ENCODE results near the gene SMURF2. TPM values are rescaled to one million over a fixed set of nuclear protein-coding genes. Genes with fewer than 3 reads are reported as not detected.

SMURF2 gene
- total and polyA plus RNA-seq, 9 of the 15 experiments (the other 6 are each of a cell fraction or from before 2014, with no cell fraction given), result 3.8 to 22.0 (median 14.8) TPM

GRCh38 chr17:64540118-64540776, 121.9 kb downstream of the SMURF2 start:
- peaks cover 0 to 15% of the 10 kb centered on the region in 2 experiments; a peak in 3 of 5 replicates for H3K4me1 ChIP-seq (replicated peaks in 1 of 2; ENCODE audit: control insufficient read depth in 2 of 2, insufficient read depth in 2 of 2, low read length in 2 of 2)
- no peak overlapping the region for H2AFZ ChIP-seq (ENCODE audit: low read depth, low read length)
- H3K79me2 ChIP-seq (ENCODE audit: control insufficient read depth, insufficient read depth, low read length), result no peaks in the 10 kb centered on the region
- ATAC-seq (no peak), DNase-seq (ENCODE audit: extremely low read depth in 1 of 4, low spot score in 3 of 4) (no peak), FAIRE-seq (no peak)
- no peak overlapping the region for H3K4me2 ChIP-seq (ENCODE audit: insufficient read depth, low read length)
- no peaks in the 10 kb centered on the region for H4K20me1 ChIP-seq (replicated peaks; ENCODE audit: control insufficient read depth, insufficient read depth, low read length)
- H3K4me3 ChIP-seq, result no peak overlapping the region
- no TSS peak for BruUV-seq (replicated peaks)
- H3K9me3 ChIP-seq (replicated peaks; ENCODE audit: control insufficient read depth, insufficient read depth, low read depth, low read length), result no peaks in the 10 kb centered on the region
- H3K27ac ChIP-seq (ENCODE audit: extremely low read depth, low read depth, low read length), result no peak overlapping the region
- no peaks in the 10 kb centered on the region for H3K9me1 ChIP-seq (ENCODE audit: control insufficient read depth, insufficient read depth, low read length)
- POLR2A ChIA-PET, result interaction anchor here (0.6 to 1.3 kb wide), 3 partner anchors 7 to 199 kb away, joined by 5 to 8 read pairs (median 5); no protein-coding TSS in a partner anchor
- in situ Hi-C loops (cut with MboI) (no loop called here), intact Hi-C loops (cut with micrococcal nuclease) (no loop called here)
- CTCF ChIA-PET (ENCODE audit: low intra/inter-chr PET ratio), result no interaction called here
- 94% methylated on average over 5 of the region's 5 CpGs for whole genome bisulfite sequencing (ENCODE audit: insufficient coverage, low coverage, missing lambda C conversion rate)
- H3K9ac ChIP-seq (ENCODE audit: insufficient read depth in 1 of 2, low read depth in 2 of 2, low read length in 2 of 2), result no peak overlapping the region
- TF ChIP-seq CREM (IDR thresholded peaks at IDR 0.05; ENCODE audit: low read depth) (no peak), MEF2D (tag; conservative IDR thresholded peaks at IDR 0.05; ENCODE audit: low read depth) (no peak), MEF2A (IDR thresholded peaks at IDR 0.05; ENCODE audit: control insufficient read depth, low read depth, low read length) (no peak), CTCFL (IDR thresholded peaks at IDR 0.05; ENCODE audit: borderline replicate concordance, insufficient read depth, low read depth, low read length, poor library complexity, severe bottlenecking) (no peak)
- TF ChIP-seq, protein P1, sequence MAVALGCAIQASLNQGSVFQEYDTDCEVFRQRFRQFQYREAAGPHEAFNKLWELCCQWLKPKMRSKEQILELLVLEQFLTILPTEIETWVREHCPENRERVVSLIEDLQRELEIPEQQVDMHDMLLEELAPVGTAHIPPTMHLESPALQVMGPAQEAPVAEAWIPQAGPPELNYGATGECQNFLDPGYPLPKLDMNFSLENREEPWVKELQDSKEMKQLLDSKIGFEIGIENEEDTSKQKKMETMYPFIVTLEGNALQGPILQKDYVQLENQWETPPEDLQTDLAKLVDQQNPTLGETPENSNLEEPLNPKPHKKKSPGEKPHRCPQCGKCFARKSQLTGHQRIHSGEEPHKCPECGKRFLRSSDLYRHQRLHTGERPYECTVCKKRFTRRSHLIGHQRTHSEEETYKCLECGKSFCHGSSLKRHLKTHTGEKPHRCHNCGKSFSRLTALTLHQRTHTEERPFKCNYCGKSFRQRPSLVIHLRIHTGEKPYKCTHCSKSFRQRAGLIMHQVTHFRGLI (CRISPR knock-in tag; IDR thresholded peaks at IDR 0.05), result no peak
- TF ChIP-seq, protein P2, sequence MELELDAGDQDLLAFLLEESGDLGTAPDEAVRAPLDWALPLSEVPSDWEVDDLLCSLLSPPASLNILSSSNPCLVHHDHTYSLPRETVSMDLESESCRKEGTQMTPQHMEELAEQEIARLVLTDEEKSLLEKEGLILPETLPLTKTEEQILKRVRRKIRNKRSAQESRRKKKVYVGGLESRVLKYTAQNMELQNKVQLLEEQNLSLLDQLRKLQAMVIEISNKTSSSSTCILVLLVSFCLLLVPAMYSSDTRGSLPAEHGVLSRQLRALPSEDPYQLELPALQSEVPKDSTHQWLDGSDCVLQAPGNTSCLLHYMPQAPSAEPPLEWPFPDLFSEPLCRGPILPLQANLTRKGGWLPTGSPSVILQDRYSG (tag; conservative IDR thresholded peaks at IDR 0.05; ENCODE audit: low read depth), result no peak
- H3K27me3 ChIP-seq (ENCODE audit: control insufficient read depth in 2 of 2, insufficient read depth in 2 of 2, low read length in 2 of 2), result no peaks in the 10 kb centered on the region
- H3K36me3 ChIP-seq (ENCODE audit: control insufficient read depth, insufficient read depth, low read length), result peaks cover 60% of the 10 kb centered on the region

Data from K562 (cell line).